ENCODE results near the gene TREH.
"Not testable (repeated sequence)": the region's sequence is repeated elsewhere in the genome, so short reads cannot be mapped to it uniquely, and the experiment has no call there.

TREH gene

DNA sequence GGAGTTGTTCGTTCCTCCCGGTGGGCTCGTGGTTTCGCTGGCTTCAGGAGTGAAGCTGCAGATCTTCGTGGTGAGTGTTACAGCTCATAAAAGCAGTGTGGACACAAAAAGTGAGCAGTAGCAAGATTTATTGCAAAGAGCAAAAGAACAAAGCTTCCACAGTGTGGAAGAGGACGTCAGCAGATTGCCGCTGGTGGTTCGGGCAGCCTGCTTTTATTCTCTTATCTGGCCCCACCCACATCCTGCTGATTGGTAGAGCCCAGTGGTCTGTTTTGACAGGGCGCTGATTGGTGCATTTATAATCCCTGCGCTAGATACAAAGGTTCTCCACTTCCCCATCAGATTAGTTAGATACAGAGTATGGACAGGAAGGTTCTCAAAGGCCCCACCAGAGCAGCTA lies 8.9 kb upstream of the TREH start:
- Mint-ChIP-seq H3K27ac (peak overlapping the region; percentile 16), H3K4me1 (ENCODE audit: low read depth) (peaks cover 35% of the 10 kb centered on the region)
- H3K36me3 Mint-ChIP-seq; H3K4me3 Mint-ChIP-seq; H3K27me3 Mint-ChIP-seq; H3K9me3 Mint-ChIP-seq (ENCODE audit: low read depth): not testable (repeated sequence)

DNA sequence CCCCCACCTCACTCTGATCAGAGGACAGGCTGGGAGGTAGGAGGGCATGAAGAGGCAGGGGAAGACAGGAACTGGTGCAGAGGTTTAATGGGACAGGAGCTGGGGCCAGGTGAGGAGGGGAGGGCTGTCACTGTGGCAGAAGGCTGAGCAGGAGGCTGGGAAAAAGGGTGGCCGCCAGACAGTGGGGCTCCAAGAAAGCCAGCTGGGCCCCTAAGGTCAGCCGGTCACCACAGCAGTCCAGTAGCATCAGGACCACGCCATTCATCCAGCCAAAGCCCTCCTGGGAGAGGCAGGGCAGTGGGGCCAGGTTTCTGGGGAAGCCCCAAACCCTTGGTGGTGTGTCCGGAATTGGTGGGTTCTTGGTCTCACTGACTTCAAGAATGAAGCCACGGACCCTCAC lies 8.5 kb upstream of the TREH start:
- H3K27me3 Mint-ChIP-seq: no peaks in the 10 kb centered on the region
- no peaks in the 10 kb centered on the region for H3K9me3 Mint-ChIP-seq (ENCODE audit: low read depth)
- no peaks in the 10 kb centered on the region for H3K36me3 Mint-ChIP-seq

DNA sequence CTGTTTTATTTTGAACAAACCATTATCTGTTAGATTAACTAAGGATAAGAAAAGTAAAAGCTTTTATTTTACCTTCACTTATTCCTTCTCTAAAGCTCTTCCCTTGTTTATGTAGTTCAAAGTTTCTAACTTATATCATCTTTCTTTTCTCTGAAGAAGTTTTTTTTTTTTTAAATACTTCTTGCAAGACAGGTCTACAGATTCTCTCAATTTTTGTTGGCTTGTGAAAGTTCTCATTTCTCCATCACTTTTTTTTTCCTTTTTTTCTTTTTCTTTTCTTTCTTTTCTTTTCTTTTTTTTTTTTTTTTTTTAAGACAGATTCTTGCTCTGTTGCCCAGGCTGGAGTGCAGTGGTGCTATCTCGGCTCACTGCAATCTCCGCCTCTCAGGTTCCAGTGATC lies 4.7 kb upstream of the TREH start:
- Mint-ChIP-seq H3K4me1 (ENCODE audit: low read depth) (peaks cover 6% of the 10 kb centered on the region), H3K9me3 (ENCODE audit: low read depth) (no peaks in the 10 kb centered on the region), H3K27ac (no peak overlapping the region), H3K36me3 (no peaks in the 10 kb centered on the region), H3K27me3 (no peaks in the 10 kb centered on the region), H3K4me3 (no peak overlapping the region)

More for the DNA sequence above, 8.5 kb upstream of the TREH start:
- no peak overlapping the region for H3K4me3 Mint-ChIP-seq
- no peak overlapping the region for H3K27ac Mint-ChIP-seq
- peaks cover 30% of the 10 kb centered on the region for H3K4me1 Mint-ChIP-seq (ENCODE audit: low read depth)

DNA sequence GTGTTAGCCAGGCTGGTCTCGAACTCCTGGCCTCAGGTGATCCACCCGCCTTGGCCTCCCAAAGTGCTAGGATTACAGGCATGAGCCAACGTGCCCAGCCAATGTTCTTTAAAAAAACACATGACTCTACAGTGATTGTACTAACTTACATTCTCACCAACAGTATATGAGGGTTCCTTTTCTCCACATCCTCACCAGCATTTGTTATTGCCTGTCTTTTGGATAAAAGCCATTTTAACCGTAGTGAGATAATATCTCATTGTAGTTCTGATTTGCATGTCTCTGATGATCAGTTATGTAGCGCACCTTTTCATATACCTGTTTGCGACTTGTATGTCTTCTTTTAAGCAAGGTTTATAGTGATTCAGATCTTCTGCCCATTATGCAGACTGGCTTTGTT lies 3.5 kb upstream of the TREH start:
- H3K4me3 Mint-ChIP-seq; H3K27me3 Mint-ChIP-seq; H3K9me3 Mint-ChIP-seq (ENCODE audit: low read depth); H3K27ac Mint-ChIP-seq; H3K4me1 Mint-ChIP-seq (ENCODE audit: low read depth); H3K36me3 Mint-ChIP-seq: not testable (repeated sequence)

DNA sequence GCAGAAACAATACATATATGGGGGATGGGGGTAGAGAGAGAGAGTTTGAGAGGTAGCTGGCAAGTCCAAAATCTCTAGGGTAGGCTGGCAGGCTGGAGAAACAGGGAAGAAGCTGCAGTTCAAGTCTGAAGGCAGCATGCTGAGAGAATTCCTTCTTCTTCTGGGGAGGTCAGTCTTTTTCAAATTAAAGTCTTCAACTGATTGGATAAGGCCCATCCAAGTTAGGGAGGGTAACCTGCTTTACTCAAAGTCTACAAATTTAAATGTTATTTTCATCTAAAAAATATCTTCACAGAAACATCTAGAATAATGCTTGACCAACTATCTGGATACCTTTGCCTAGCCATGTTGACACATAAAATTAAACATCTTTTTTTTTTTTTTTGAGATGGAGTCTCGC lies 2.9 kb upstream of the TREH start:
- Mint-ChIP-seq H3K4me3 (no peak overlapping the region), H3K27ac (no peak overlapping the region), H3K27me3 (no peaks in the 10 kb centered on the region), H3K4me1 (ENCODE audit: low read depth) (no peaks in the 10 kb centered on the region), H3K36me3 (no peaks in the 10 kb centered on the region), H3K9me3 (ENCODE audit: low read depth) (no peaks in the 10 kb centered on the region)

DNA sequence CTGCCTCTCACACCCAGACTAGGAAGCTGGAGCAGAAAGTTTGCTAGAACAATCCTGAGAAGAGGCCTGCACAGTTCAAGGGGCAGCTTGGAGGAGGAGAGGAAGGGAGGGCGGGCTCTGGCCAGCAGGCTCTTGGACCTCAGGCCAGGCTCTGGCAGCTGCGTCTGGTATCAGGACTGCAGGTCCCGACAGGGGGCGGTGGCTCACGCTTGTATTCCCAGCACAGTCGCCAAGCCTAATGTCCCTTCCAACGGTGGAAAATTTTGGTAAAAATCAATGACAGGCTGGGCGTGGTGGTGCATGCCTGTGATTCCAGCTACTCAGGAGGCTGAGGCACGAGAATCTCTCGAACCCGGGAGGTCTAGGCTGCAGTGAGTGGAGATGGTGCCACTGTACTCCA lies 542 bp downstream of the TREH start:
- not testable (repeated sequence) for H3K36me3 Mint-ChIP-seq; H3K27ac Mint-ChIP-seq; H3K4me3 Mint-ChIP-seq; H3K9me3 Mint-ChIP-seq (ENCODE audit: low read depth); H3K4me1 Mint-ChIP-seq (ENCODE audit: low read depth); H3K27me3 Mint-ChIP-seq

DNA sequence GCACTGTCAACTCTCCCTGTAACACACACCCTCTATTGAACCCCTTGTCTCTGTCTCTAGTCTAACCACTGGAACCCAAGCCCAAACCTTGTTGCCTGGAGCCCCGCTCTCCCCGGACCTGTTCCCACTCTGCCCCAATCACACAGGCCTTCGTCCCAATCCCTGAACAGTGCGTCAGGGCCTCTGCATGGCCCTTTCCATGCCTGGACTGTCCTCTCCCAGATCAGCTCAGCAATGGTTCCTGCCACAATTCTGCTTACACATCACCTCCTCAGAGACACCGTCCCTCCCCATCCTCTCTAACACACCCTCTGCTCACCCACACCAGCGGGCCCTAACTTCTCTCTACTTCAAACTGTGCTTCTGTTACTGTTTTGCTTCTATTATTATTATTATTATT lies 1.5 kb downstream of the TREH start:
- Mint-ChIP-seq H3K4me1 (ENCODE audit: low read depth) (no peaks in the 10 kb centered on the region), H3K36me3 (peaks cover 3% of the 10 kb centered on the region), H3K27me3 (no peaks in the 10 kb centered on the region), H3K9me3 (ENCODE audit: low read depth) (no peaks in the 10 kb centered on the region), H3K4me3 (no peak overlapping the region), H3K27ac (no peak overlapping the region)

DNA sequence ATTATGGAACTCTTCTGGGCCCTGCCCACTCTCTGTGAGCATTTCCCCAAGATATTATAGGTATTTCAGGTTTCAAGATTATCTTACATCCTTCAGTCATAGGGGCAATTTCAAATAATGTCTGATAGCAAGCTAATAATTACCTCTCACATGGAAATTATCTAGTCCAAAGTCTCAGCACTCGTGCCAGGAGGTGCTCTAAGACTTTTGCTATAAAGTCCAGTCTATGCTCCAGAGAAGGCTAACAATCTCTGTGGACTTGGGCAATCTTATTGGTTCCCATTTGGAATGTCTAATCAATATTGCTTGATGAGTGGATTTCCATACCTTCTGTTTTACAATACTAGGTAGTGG lies 5.4 kb downstream of the TREH start:
- H3K4me3 Mint-ChIP-seq: no peak overlapping the region
- no peaks in the 10 kb centered on the region for H3K27me3 Mint-ChIP-seq
- H3K9me3 Mint-ChIP-seq (ENCODE audit: low read depth): peaks cover 5% of the 10 kb centered on the region
- H3K36me3 Mint-ChIP-seq: peaks cover 3% of the 10 kb centered on the region
- H3K4me1 Mint-ChIP-seq (ENCODE audit: low read depth): no peaks in the 10 kb centered on the region
- no peak overlapping the region for H3K27ac Mint-ChIP-seq

DNA sequence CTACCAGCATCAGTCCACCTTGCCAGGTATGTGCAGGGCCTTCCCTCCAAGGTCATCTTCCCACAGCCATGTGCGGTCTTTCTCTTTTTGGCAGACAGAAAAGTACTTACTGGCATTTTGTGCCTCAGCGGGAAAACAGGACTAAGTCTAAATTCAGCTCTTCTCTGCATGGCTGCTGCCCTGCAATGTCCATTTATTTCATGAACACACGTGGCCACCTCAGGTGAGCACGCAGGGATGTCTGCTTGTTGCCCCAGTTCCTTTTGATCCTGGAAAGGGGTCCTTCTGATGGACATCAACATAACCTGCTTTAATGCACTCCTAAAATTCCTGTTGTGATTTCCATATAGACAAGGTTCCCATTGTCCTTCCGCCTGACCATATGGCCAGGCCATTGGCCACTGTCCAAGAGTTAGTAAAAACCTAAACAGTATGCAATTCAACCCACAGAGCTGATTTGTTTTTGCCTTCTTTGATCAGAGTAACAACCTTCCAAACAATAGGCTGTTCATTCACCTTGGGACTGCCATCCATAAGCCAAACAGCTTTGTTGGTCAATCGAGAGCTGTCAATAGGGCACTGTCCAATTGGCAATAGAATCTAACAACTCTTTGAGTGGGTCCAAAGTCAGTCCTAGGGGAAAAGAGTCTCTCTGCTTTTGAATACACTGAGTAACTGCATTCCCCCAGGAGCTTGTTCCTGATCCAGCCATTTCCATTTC lies 5.9 kb downstream of the TREH start:
- Mint-ChIP-seq H3K27me3 (no peaks in the 10 kb centered on the region), H3K4me3 (no peak overlapping the region), H3K4me1 (ENCODE audit: low read depth) (no peaks in the 10 kb centered on the region), H3K36me3 (peaks cover 3% of the 10 kb centered on the region), H3K27ac (no peak overlapping the region), H3K9me3 (ENCODE audit: low read depth) (peaks cover 5% of the 10 kb centered on the region)

DNA sequence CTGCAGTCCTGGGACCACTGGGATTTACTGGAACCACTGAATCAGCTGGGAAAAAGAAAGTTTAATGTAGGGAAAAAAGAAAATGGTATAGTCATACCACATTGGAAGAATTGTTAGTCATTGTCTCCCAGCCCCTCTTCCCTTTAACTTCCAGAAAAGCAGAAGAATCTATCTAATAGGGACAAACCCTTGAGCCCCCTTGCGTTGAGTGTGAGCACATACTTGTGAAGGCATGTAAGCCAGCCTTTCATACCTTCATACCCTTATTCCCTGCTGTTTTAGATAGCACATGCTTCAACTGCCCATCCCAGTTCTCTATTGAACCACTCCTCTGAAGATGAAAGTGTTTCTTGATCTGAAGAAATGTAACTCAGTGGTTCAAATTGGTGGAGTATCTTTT lies 6.6 kb downstream of the TREH start:
- Mint-ChIP-seq H3K27me3 (no peaks in the 10 kb centered on the region), H3K4me3 (no peak overlapping the region), H3K36me3 (peaks cover 3% of the 10 kb centered on the region), H3K9me3 (ENCODE audit: low read depth) (peaks cover 5% of the 10 kb centered on the region), H3K4me1 (ENCODE audit: low read depth) (no peaks in the 10 kb centered on the region), H3K27ac (no peak overlapping the region)

DNA sequence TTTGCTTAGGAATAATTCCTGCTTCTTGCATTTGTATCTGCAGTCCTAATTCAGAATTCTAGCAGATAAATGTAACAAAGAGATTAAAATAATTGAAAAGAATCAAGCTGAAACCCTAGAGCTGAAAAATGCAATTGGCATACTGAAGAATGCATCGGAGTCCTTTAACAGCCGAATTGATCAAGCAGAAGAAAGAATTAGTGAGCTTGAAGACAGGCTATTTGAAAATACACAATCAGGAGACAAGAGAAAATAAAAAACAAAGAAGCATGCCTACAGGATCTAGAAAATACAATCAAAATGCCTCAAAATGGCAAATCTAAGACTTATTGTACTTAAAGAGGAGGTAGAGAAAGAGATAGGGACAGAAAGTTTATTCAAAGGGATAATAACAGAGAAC lies 8.2 kb downstream of the TREH start:
- Mint-ChIP-seq H3K36me3 (no peaks in the 10 kb centered on the region), H3K9me3 (ENCODE audit: low read depth) (peaks cover 5% of the 10 kb centered on the region), H3K27me3 (no peaks in the 10 kb centered on the region), H3K4me1 (ENCODE audit: low read depth) (peaks cover 2% of the 10 kb centered on the region), H3K4me3 (no peak overlapping the region), H3K27ac (no peak overlapping the region)

DNA sequence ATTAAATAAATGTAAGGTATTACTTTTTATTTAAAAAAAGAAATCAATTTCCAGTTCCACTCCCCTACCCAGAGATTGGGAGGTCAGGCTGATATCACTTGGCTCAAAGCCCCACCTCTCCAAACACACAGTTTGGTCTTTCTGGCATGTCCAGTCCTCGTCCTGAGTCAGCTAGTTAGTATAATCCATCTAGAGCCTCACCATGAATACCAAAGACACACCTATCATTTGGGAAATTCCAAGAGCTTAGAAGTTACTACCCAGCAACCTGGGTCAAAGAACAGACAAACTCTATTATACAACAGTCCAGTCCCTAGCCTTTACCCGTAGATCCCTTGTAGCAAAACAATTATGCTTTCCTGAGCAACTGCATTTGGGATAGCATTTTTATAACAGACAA lies 9.4 kb downstream of the TREH start:
- Mint-ChIP-seq H3K27ac (no peak overlapping the region), H3K9me3 (ENCODE audit: low read depth) (peaks cover 5% of the 10 kb centered on the region)

DNA sequence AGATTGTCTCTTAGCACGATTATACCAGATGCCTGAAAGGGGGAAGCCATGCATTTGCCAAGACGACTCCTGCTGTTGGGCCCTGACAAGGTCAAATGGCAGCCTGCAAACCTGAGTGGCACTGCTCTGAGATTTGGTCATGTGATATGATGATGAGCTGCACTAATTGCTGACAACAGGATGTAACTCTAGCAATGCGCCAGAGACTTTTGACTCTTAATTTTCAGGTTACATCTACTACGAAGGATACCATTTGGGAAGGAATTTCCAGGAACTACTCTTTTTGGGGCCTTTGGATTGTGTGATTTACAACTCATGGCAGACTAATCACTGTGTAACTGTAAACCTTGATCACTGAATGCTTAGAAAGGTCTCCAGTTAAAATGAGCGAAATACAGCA lies 13.1 kb downstream of the TREH start:
- Mint-ChIP-seq H3K27me3 (no peaks in the 10 kb centered on the region), H3K27ac (no peak overlapping the region), H3K9me3 (ENCODE audit: low read depth) (peaks cover 3% of the 10 kb centered on the region), H3K36me3 (no peaks in the 10 kb centered on the region), H3K4me1 (ENCODE audit: low read depth) (peaks cover 3% of the 10 kb centered on the region), H3K4me3 (no peak overlapping the region)

More for the DNA sequence above, 9.4 kb downstream of the TREH start:
- Mint-ChIP-seq H3K4me3 (no peak overlapping the region), H3K27me3 (no peaks in the 10 kb centered on the region), H3K36me3 (no peaks in the 10 kb centered on the region), H3K4me1 (ENCODE audit: low read depth) (peaks cover 3% of the 10 kb centered on the region)

DNA sequence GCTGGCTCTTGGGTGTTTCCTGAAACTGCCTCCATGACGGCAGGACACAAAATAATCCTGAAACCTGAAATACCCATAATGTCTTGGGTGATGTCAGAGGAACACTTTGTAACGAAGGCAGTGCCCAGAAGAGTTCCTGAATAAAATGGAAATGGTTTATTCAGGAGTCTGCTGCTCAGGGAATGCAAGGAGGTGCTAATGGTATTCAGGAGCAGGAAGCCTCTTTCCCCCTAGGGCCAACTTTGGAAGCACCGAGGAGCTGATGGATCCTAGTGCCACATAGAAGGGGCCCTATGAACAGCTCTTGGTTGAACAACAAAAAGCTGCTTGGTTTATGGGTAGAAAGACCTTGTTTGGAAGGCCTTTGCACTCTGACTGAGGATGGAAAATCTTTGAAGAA lies 15.5 kb downstream of the TREH start:
- Mint-ChIP-seq H3K36me3 (no peaks in the 10 kb centered on the region), H3K4me3 (no peak overlapping the region), H3K27ac (no peak overlapping the region), H3K4me1 (ENCODE audit: low read depth) (peaks cover 7% of the 10 kb centered on the region), H3K27me3 (no peaks in the 10 kb centered on the region), H3K9me3 (ENCODE audit: low read depth) (no peaks in the 10 kb centered on the region)

DNA sequence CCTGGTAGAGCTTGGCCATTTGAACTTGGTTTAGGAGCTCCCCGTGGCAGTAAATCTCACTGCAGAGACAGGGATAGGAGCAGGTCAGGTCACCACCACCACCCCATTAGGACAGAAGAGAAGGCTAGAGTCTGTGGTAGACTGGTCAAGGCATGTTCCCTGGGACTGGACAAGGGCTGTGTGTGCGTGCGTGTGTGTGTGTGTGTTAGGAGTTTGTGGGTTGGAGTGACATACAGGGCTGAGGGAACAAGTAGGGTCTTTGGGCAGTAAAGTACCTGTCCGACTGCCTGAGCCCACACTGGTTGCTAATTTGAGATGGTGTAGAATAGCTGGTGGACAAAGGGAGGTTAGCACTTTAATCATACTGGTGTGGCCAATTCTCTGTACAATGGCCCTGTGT lies 16.1 kb downstream of the TREH start:
- Mint-ChIP-seq H3K9me3 (ENCODE audit: low read depth) (no peaks in the 10 kb centered on the region), H3K36me3 (no peaks in the 10 kb centered on the region), H3K27me3 (no peaks in the 10 kb centered on the region), H3K4me3 (no peak overlapping the region), H3K4me1 (ENCODE audit: low read depth) (peaks cover 7% of the 10 kb centered on the region), H3K27ac (no peak overlapping the region)

DNA sequence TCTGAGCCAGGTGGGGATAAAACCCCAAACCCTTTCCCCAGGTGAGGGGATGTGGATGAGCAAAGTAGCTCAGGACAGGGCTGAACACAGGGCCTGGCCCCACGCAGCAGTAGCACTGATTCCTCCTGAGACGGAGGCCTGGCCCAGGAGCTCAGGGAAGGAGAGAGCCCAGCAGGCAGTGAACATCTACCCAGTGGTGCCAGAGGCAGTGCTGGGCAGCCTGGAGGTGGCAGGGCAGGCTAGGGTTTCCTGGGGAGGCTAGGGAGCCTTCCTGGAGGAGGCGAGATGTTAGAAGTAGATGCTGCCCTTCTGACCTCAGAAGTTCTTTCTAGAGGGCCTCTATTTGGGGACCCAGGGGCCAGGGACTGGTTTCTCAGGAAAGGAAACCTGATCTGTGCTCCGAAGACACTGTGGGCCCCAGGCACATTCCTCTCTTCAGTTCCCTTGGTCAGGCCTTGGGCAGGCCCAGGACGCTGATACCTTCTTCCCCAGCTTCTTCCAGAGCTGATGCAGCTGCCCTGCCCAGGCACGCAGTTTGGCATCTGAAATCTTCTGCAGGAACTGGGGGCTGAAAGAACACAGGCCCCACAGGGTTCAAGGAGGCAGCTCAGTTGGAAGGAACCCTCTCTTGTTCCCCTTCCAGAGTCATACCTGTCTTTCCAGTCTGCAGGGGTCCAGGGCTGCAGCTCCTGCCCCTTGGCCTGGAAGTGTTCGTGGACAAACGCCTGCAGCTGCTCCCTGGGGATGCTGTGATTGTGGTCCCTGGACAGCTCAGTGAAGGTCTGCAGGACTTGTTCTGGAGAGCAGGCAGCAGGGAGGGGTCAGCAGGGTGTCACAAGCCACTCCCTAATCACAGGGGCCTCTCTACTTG lies 16.8 kb downstream of the TREH start:
- no peaks in the 10 kb centered on the region for H3K9me3 Mint-ChIP-seq (ENCODE audit: low read depth)
- peaks cover 7% of the 10 kb centered on the region for H3K4me1 Mint-ChIP-seq (ENCODE audit: low read depth)
- no peak overlapping the region for H3K27ac Mint-ChIP-seq
- no peaks in the 10 kb centered on the region for H3K36me3 Mint-ChIP-seq
- no peak overlapping the region for H3K4me3 Mint-ChIP-seq
- no peaks in the 10 kb centered on the region for H3K27me3 Mint-ChIP-seq

Measured in activated naive CD8-positive, alpha-beta T cell (primary cell).